Erythroblast (primary cell): ENCODE measurements around the gene RIC8B.

Experiments used
- GATA1 ChIP-seq: IDR thresholded peaks from 2 replicates; pipeline ENCODE4 v1.6.1; 2011; ENCODE audit warnings: low read depth, mild to moderate bottlenecking, control low read depth, low read length, moderate library complexity
- POLR2A ChIP-seq: IDR thresholded peaks from 2 replicates; pipeline ENCODE4 v1.6.1; 2011; ENCODE audit warnings: mild to moderate bottlenecking, low read length

DNA sequence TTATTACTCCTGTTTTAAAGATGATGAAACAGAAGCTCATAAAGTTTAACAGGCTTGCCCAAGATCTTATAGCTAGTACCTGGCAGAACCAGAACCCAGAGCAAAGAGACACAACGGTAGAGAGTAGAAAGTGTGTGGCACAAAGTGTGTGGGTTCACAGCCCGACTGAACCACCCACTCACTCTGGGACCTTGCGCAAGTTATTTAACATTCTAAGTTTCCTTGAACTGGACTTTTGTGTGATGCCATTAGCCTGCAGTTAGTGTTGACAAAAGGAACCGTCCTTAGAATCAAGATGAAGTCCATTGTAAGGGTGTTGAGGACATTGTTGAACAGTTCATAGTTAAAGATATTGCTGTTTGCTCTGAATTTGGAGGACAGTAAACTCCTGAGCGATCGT is 29.9 kb upstream of the RIC8B start:
- TF ChIP-seq POLR2A = no peak
- TF ChIP-seq GATA1 = no peak
